Neural crest cell (in vitro differentiated cells): Measurements from ENCODE around the gene MARCHF9. TPM values are rescaled to one million over a fixed set of nuclear protein-coding genes. Genes with fewer than 3 reads are reported as not detected.

Experiments
- DNase-seq: peaks from one replicate; pipeline ENCODE4 v3.0.0; 2021; ENCODE audit warnings: low read depth, mixed read lengths, low spot score
- H3K27ac Mint-ChIP-seq: one replicate; pipeline ENCODE4 v1.8.0; 2021; ENCODE audit warnings: mild to moderate bottlenecking, mixed read lengths; ENCODE audit not compliant: unreplicated experiment
- H3K27me3 Mint-ChIP-seq: 2 replicates; pipeline ENCODE4 v1.8.0; 2021; ENCODE audit warnings: low read depth, mild to moderate bottlenecking, mixed read lengths
- H3K36me3 Mint-ChIP-seq: 2 replicates; pipeline ENCODE4 v1.8.0; 2021; ENCODE audit warnings: low read depth, mild to moderate bottlenecking, mixed read lengths
- H3K4me1 Mint-ChIP-seq: 2 replicates; pipeline ENCODE4 v1.8.0; 2021; ENCODE audit warnings: mixed read lengths
- H3K4me3 Mint-ChIP-seq: one replicate; pipeline ENCODE4 v1.8.0; 2021; ENCODE audit warnings: mild to moderate bottlenecking, mixed read lengths
- H3K9me3 Mint-ChIP-seq: 2 replicates; pipeline ENCODE4 v1.8.0; 2021; ENCODE audit warnings: mixed read lengths
- total RNA-seq: library from RNA; stranded (reverse); gene quantifications from 2 replicates; pipeline ENCODE4 v1.2.1, GENCODE V29; 2021
- TF ChIP-seq, protein P1 (sequence below): fragments of 200-600 bp; sonication (generic); conservative IDR thresholded peaks from 2 replicates; pipeline ENCODE4 v1.5.0; 2021; ENCODE audit warnings: antibody characterized with exemption, mild to moderate bottlenecking

The MARCHF9 gene
- total RNA-seq, 1 donor from 2014 or later: 18.8 TPM

DNA sequence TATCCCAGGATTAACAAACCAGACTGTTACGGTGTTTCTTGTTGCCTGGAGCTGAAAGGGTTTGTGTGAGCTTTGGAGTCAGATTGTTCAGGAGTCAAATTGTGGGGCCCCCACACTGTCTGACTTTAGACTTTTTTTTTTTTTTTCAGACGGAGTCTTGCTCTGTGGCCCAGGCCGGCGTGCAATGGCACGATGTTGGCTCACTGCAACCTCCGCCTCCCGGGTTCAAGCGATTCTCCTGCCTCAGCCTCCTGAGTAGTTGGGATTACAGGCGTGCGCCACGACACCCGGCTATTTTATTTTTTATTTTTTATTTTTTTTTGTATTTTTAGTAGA is 28.5 kb downstream of the MARCHF9 start:
- H3K4me1 Mint-ChIP-seq: peaks cover 16% of the 10 kb centered on the region
- H3K9me3 Mint-ChIP-seq: no peaks in the 10 kb centered on the region
- no peaks in the 10 kb centered on the region for H3K27me3 Mint-ChIP-seq
- no peak overlapping the region for H3K27ac Mint-ChIP-seq
- no peak for DNase-seq
- TF ChIP-seq, protein P1, sequence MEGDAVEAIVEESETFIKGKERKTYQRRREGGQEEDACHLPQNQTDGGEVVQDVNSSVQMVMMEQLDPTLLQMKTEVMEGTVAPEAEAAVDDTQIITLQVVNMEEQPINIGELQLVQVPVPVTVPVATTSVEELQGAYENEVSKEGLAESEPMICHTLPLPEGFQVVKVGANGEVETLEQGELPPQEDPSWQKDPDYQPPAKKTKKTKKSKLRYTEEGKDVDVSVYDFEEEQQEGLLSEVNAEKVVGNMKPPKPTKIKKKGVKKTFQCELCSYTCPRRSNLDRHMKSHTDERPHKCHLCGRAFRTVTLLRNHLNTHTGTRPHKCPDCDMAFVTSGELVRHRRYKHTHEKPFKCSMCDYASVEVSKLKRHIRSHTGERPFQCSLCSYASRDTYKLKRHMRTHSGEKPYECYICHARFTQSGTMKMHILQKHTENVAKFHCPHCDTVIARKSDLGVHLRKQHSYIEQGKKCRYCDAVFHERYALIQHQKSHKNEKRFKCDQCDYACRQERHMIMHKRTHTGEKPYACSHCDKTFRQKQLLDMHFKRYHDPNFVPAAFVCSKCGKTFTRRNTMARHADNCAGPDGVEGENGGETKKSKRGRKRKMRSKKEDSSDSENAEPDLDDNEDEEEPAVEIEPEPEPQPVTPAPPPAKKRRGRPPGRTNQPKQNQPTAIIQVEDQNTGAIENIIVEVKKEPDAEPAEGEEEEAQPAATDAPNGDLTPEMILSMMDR: no peak
- peak overlapping the region; percentile 100 for H3K4me3 Mint-ChIP-seq
- H3K36me3 Mint-ChIP-seq: peaks cover 7% of the 10 kb centered on the region

DNA sequence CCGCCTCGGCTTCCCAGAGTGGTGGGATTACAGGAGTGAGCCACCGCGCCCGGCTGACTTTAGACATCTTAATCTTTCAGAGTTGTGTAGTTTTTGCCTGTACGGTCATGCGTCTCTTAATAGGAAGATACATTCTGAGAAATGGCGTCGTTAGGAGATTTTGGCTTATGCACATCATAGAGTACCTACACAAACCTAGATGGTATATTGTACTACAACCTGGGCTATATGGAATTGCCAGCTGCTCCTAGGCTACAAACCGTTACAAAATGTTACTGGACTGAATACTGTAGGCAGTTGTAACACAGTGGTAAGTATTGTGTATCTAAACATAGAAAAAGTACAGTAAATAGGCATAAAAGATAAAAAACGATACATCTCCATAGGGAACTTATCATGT is 29.0 kb downstream of the MARCHF9 start:
- no peaks in the 10 kb centered on the region for H3K9me3 Mint-ChIP-seq
- H3K27me3 Mint-ChIP-seq: no peaks in the 10 kb centered on the region
- peaks cover 7% of the 10 kb centered on the region for H3K36me3 Mint-ChIP-seq
- peaks cover 16% of the 10 kb centered on the region for H3K4me1 Mint-ChIP-seq
- peak overlapping the region; percentile 82 for H3K4me3 Mint-ChIP-seq
- TF ChIP-seq, protein P1: no peak
- DNase-seq: no peak
- no peak overlapping the region for H3K27ac Mint-ChIP-seq

DNA sequence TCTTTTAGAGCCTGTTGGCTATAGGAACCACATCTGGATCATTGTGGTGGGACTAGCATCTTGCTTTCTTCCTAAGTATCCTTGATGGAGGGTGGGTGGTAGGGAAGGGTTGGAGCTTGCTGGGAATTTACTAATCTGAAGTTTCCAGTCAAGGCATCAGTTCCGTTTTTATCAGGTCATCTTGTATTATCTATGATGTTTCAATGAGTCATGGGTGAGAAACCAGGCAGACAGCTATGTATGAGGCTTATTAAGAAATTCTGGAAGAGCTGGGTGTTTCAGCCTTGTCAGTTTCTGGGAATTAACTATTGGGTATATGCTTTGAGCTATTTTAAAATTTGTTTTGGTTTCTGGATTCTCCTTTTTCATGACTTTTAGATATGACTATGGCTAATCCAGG is 39.0 kb downstream of the MARCHF9 start:
- TF ChIP-seq, protein P1: no peak
- Mint-ChIP-seq H3K4me1 (no peaks in the 10 kb centered on the region), H3K36me3 (peaks cover 2% of the 10 kb centered on the region), H3K27me3 (no peaks in the 10 kb centered on the region), H3K27ac (no peak overlapping the region), H3K4me3 (no peak overlapping the region), H3K9me3 (no peaks in the 10 kb centered on the region)
- no peak for DNase-seq

DNA sequence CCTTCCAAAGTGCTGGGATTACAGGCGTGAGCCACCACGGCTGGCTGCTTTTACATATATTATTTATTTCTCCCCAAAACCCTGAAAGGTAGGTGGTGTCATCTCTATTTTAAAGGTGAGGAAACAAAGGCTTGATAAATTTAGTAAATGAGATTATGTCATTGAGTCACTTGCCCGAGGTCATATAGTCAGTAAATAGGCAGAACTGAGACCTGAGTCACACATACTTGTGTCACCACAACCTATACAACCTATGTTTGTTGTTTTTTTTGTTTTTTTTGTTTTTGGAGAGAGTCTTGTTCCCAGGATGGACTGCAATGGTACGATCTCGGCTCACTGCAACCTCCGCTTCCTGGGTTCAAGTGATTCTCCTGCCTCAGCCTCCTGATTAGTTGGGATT is 40.5 kb downstream of the MARCHF9 start:
- Mint-ChIP-seq H3K4me3 (no peak overlapping the region), H3K4me1 (no peaks in the 10 kb centered on the region), H3K9me3 (no peaks in the 10 kb centered on the region), H3K36me3 (peaks cover 2% of the 10 kb centered on the region), H3K27ac (no peak overlapping the region), H3K27me3 (no peaks in the 10 kb centered on the region)
- TF ChIP-seq, protein P1: no peak
- DNase-seq: no peak

DNA sequence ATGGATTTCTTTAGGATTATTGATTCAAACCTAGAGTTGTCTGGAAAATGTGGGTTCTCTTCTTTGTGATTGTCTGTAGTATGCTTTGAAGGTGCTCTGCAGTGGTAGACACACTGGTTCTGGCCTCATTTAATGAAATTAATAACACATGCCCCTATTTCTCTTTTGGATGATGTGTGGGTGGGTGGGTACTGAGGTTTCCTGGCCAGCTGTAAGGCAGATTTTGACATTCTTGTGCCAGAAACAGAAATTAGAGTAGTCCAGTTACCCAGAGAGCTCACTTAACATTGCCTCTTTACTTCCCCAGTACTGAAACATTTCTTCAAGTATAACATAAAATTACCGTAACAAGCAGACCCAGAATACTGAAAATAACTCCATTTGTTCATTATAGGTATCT is 42.1 kb downstream of the MARCHF9 start:
- Mint-ChIP-seq H3K36me3 (peaks cover 2% of the 10 kb centered on the region), H3K9me3 (no peaks in the 10 kb centered on the region)

More for the DNA sequence above, 42.1 kb downstream of the MARCHF9 start:
- TF ChIP-seq, protein P1: no peak
- H3K27ac Mint-ChIP-seq: no peak overlapping the region
- H3K4me1 Mint-ChIP-seq: no peaks in the 10 kb centered on the region
- H3K27me3 Mint-ChIP-seq: no peaks in the 10 kb centered on the region
- no peak for DNase-seq
- H3K4me3 Mint-ChIP-seq: no peak overlapping the region
